Measurements from ENCODE around the gene ATP6V0A1.
"Not testable (repeated sequence)": the region's sequence is repeated elsewhere in the genome, so short reads cannot be mapped to it uniquely, and the experiment has no call there.

Gene ATP6V0A1

DNA sequence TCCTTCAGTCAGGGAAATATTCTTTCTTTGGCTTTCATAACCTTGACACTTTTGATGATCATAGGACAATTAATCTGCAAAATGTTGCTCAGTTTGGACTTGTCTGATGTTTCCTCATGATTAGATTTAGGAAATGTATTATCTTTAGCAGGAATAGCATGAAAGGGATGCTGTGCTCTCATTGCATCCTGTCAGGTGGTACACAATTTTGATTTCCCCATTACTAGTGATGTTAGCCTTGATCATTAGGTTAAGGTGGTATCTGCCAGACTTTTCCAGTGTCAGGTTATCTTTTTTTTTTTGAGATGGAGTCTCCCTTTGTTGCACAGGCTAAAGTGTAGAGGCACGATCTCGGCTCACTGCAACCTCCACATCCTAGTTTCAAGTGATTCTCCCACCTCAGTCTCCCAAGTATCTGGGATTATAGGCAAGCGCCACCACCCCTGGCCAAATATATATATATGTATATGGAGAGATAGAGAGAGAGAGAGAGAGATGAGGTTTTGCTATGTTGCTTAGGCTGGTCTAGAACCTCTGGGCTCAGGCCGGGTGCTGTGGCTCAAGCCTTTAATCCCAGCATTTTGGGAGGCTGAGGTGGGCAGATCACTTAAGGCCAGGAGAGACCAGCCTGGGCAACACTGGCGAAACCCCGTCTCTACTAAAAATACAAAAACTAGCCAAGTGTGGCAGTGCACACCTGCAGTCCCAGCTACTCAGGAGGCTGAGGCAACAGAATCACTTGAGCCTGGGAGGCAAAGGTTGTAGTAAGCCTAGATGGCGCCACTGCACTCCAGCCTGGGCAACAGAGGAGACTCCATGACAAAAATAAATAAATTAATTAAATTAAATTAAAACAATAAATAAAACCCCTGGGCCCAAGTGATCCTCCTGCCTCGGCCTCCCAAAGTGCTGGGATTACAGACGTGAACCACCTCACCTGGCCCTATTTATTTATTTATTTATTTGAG, 19.8 kb upstream of the ATP6V0A1 start:
- no peaks in the 10 kb centered on the region for H3K9me3 ChIP-seq (ENCODE audit: control extremely low read depth in 1 of 5, control insufficient read depth in 4 of 5, insufficient read depth in 2 of 5, low read depth in 1 of 5, low read length in 4 of 5)
- POLR2A ChIA-PET = no interaction called here
- no peak overlapping the region for H3K27ac ChIP-seq (ENCODE audit: insufficient read depth in 1 of 2, low read depth in 1 of 2, low read length in 2 of 2, poor library complexity in 1 of 2, severe bottlenecking in 2 of 2)
- WGBS (ENCODE audit: insufficient coverage) = 67% methylated on average over 2 of the region's 9 CpGs
- H3K36me3 ChIP-seq (ENCODE audit: control insufficient read depth in 4 of 4, insufficient read depth in 4 of 4, low read length in 3 of 4) = no peaks in the 10 kb centered on the region
- peaks cover 0 to 18% (median 4%) of the 10 kb centered on the region in 4 experiments for H3K4me1 ChIP-seq (ENCODE audit: control extremely low read depth in 1 of 4, control insufficient read depth in 4 of 4, insufficient read depth in 4 of 4, low read length in 3 of 4)
- H3K27me3 ChIP-seq (replicated peaks in 2 of 5; ENCODE audit: control insufficient read depth in 4 of 5, insufficient read depth in 5 of 5, low read length in 4 of 5) = no peaks in the 10 kb centered on the region
- H3K4me3 ChIP-seq (ENCODE audit: control insufficient read depth in 1 of 7, extremely low read depth in 1 of 7, insufficient read depth in 4 of 7, low read depth in 2 of 7, low read length in 6 of 7) = no peak overlapping the region
- CTCF ChIA-PET = interaction anchor here (0.6 to 6.0 kb wide), 12 partner anchors 7 to 74 kb away, joined by 3 to 40 read pairs (median 4); partner anchors contain the start of gene CAVIN1
- peak in 2 of 3 donors; percentile 62 to 64 for DNase-seq

DNA sequence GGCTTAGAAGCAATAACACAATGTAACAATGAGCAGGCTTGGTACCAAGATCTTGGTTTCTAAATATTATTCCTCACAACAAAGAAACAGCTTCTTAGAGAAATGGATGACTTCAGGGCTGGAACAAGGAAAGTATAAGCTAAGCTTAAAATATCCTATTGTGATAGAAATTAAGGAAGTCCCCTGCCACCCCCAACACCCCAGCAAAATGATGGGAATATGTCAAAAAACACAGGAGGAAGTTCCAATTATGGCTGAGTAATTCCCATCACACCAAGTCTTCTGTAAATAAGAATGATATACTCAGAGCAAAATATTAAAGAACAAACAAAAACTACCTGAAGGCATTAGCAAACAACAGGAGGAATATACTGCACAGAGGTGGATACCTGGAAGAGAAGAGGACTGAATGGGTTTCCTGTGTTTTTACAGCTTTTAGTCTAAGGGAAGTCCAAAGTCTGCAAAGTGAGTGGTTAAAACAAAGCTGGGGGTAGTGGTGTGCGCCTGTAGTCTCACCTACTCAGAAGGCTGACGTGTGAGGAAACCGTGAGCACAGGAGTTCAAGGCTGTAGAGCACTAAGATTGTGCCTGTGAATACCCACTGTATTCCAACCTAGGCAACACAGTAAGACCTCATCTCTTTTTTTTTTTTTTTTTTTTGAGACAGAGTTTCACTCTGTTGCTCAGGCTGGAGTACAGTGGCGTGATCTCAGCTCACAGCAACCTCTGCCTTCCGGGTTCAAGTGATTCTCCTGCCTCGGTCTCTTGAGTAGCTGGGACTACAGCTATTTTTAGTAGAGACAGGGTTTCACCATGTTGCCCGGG, 17.1 kb upstream of the ATP6V0A1 start:
- H3K27ac ChIP-seq (ENCODE audit: insufficient read depth in 1 of 2, low read depth in 1 of 2, low read length in 2 of 2, poor library complexity in 1 of 2, severe bottlenecking in 2 of 2) = no peak overlapping the region
- H3K36me3 ChIP-seq (ENCODE audit: control insufficient read depth in 4 of 4, insufficient read depth in 4 of 4, low read length in 3 of 4) = no peaks in the 10 kb centered on the region
- CTCF ChIA-PET = interaction anchor here (0.7 to 6.0 kb wide), 16 partner anchors 10 to 111 kb away, joined by 3 to 40 read pairs (median 4); partner anchors contain the start of gene CAVIN1
- DNase-seq = no peak
- no peak overlapping the region for H3K4me3 ChIP-seq (ENCODE audit: control insufficient read depth in 1 of 7, extremely low read depth in 1 of 7, insufficient read depth in 4 of 7, low read depth in 2 of 7, low read length in 6 of 7)
- H3K27me3 ChIP-seq (replicated peaks in 2 of 5; ENCODE audit: control insufficient read depth in 4 of 5, insufficient read depth in 5 of 5, low read length in 4 of 5) = no peaks in the 10 kb centered on the region
- WGBS (ENCODE audit: insufficient coverage) = 86% methylated on average over 5 of the region's 7 CpGs
- POLR2A ChIA-PET = no interaction called here
- peaks cover 0 to 18% (median 4%) of the 10 kb centered on the region in 4 experiments for H3K4me1 ChIP-seq (ENCODE audit: control extremely low read depth in 1 of 4, control insufficient read depth in 4 of 4, insufficient read depth in 4 of 4, low read length in 3 of 4)
- no peaks in the 10 kb centered on the region for H3K9me3 ChIP-seq (ENCODE audit: control extremely low read depth in 1 of 5, control insufficient read depth in 4 of 5, insufficient read depth in 2 of 5, low read depth in 1 of 5, low read length in 4 of 5)

DNA sequence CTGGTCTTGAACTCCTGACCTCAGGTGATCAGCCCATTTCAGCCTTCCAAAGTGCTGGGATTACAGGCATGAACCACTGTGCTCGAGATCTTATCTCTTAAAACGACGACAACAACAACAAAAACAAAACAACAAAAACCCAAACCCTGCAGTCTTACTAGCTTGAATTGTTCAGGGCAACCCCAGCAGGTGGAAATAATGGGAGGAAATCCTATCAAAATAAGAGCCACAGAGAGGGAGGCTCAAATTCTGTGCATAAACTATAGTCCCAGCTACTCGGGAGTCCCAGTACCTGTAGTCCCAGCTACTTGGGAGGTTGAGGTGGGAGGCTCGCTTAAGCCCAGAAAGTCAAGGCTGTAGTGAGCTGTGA, 16.5 kb upstream of the ATP6V0A1 start:
- no CpG with 5 or more reads among the region's 5 CpGs for WGBS (ENCODE audit: insufficient coverage)

DNA sequence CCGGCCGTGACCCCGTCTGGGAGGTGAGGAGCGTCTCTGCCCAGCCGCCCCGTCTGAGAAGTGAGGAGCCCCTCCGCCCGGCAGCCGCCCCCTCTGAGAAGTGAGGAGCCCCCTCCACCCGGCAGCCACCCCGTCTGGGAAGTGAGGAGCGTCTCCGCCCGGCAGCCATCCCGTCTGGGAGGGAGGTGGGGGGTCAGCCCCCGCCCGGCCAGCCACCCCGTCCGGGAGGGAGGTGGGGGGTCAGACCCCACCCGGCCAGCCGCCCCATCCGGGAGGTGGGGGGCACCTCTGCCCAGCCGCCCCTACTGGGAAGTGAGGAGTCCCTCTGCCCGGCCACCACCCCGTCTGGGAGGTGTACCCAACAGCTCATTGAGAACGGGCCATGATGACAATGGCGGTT, 9.5 kb upstream of the ATP6V0A1 start:
- CTCF ChIA-PET, POLR2A ChIA-PET: not testable (repeated sequence)
- WGBS (ENCODE audit: insufficient coverage) = 95% methylated on average over 6 of the region's 27 CpGs

More for the DNA sequence above, 16.5 kb upstream of the ATP6V0A1 start:
- ChIA-PET POLR2A (no interaction called here), CTCF (interaction anchor here (0.8 to 6.0 kb wide), 10 partner anchors 11 to 85 kb away, joined by 3 to 40 read pairs (median 6); partner anchors contain the start of gene CAVIN1)
- Histone ChIP-seq H3K4me1 (ENCODE audit: control extremely low read depth in 1 of 4, control insufficient read depth in 4 of 4, insufficient read depth in 4 of 4, low read length in 3 of 4) (peaks cover 0 to 18% (median 4%) of the 10 kb centered on the region in 4 experiments), H3K27me3 (replicated peaks in 2 of 5; ENCODE audit: control insufficient read depth in 4 of 5, insufficient read depth in 5 of 5, low read length in 4 of 5) (no peaks in the 10 kb centered on the region), H3K27ac (ENCODE audit: insufficient read depth in 1 of 2, low read depth in 1 of 2, low read length in 2 of 2, poor library complexity in 1 of 2, severe bottlenecking in 2 of 2) (no peak overlapping the region), H3K9me3 (ENCODE audit: control extremely low read depth in 1 of 5, control insufficient read depth in 4 of 5, insufficient read depth in 2 of 5, low read depth in 1 of 5, low read length in 4 of 5) (no peaks in the 10 kb centered on the region), H3K36me3 (ENCODE audit: control insufficient read depth in 4 of 4, insufficient read depth in 4 of 4, low read length in 3 of 4) (no peaks in the 10 kb centered on the region), H3K4me3 (ENCODE audit: control insufficient read depth in 1 of 7, extremely low read depth in 1 of 7, insufficient read depth in 4 of 7, low read depth in 2 of 7, low read length in 6 of 7) (no peak overlapping the region)
- no peak for DNase-seq

DNA sequence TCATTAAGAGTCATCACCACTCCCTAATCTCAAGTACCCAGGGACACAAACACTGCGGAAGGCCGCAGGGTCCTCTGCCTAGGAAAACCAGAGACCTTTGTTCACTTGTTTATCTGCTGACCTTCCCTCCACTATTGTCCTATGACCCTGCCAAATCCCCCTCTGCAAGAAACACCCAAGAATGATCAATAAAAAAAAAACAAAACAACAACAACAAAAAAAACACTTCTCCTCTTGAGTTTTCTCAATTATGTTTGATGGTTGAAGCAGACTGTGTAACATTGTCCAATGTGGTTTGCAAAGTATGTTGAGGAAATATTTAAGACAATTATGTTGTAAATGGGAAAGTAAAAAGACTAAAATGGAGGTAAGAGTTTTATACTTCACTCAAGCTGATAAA, 8.8 kb upstream of the ATP6V0A1 start:
- H3K27ac ChIP-seq (ENCODE audit: insufficient read depth in 1 of 2, low read depth in 1 of 2, low read length in 2 of 2, poor library complexity in 1 of 2, severe bottlenecking in 2 of 2); DNase-seq; H3K36me3 ChIP-seq (ENCODE audit: control insufficient read depth in 4 of 4, insufficient read depth in 4 of 4, low read length in 3 of 4); POLR2A ChIA-PET; H3K27me3 ChIP-seq (replicated peaks in 2 of 5; ENCODE audit: control insufficient read depth in 4 of 5, insufficient read depth in 5 of 5, low read length in 4 of 5); CTCF ChIA-PET; H3K9me3 ChIP-seq (ENCODE audit: control extremely low read depth in 1 of 5, control insufficient read depth in 4 of 5, insufficient read depth in 2 of 5, low read depth in 1 of 5, low read length in 4 of 5); H3K4me3 ChIP-seq (ENCODE audit: control insufficient read depth in 1 of 7, extremely low read depth in 1 of 7, insufficient read depth in 4 of 7, low read depth in 2 of 7, low read length in 6 of 7): not testable (repeated sequence)
- WGBS (ENCODE audit: insufficient coverage) = no CpG with 5 or more reads among the region's 2 CpGs
- peaks cover 9 to 27% (median 22%) of the 10 kb centered on the region in 4 experiments for H3K4me1 ChIP-seq (ENCODE audit: control extremely low read depth in 1 of 4, control insufficient read depth in 4 of 4, insufficient read depth in 4 of 4, low read length in 3 of 4)

More for the DNA sequence above, 9.5 kb upstream of the ATP6V0A1 start:
- not testable (repeated sequence) for H3K9me3 ChIP-seq (ENCODE audit: control extremely low read depth in 1 of 5, control insufficient read depth in 4 of 5, insufficient read depth in 2 of 5, low read depth in 1 of 5, low read length in 4 of 5); DNase-seq; H3K4me3 ChIP-seq (ENCODE audit: control insufficient read depth in 1 of 7, extremely low read depth in 1 of 7, insufficient read depth in 4 of 7, low read depth in 2 of 7, low read length in 6 of 7); H3K27me3 ChIP-seq (replicated peaks in 2 of 5; ENCODE audit: control insufficient read depth in 4 of 5, insufficient read depth in 5 of 5, low read length in 4 of 5); H3K27ac ChIP-seq (ENCODE audit: insufficient read depth in 1 of 2, low read depth in 1 of 2, low read length in 2 of 2, poor library complexity in 1 of 2, severe bottlenecking in 2 of 2); H3K36me3 ChIP-seq (ENCODE audit: control insufficient read depth in 4 of 4, insufficient read depth in 4 of 4, low read length in 3 of 4)
- peaks cover 8 to 20% (median 16%) of the 10 kb centered on the region in 4 experiments for H3K4me1 ChIP-seq (ENCODE audit: control extremely low read depth in 1 of 4, control insufficient read depth in 4 of 4, insufficient read depth in 4 of 4, low read length in 3 of 4)

DNA sequence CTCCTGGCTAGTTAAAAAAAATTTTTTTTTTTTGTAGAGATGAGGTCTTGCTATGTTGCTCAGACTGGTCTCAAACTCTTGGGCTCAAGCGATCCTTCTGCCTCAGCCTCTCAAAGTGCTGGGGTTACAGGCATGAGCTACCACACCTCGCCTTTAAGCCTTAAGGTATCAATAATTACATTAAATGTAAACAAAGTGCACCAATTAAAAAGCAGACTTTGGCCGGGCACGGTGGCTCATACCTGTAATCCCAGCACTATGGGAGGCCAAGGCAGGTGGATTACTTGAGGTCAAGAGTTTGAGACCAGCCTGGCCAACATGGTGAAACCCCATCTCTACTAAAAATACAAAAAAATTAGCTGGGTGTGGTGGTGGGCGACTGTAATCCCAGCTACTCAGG, 7.4 kb upstream of the ATP6V0A1 start:
- H3K27ac ChIP-seq (ENCODE audit: insufficient read depth in 1 of 2, low read depth in 1 of 2, low read length in 2 of 2, poor library complexity in 1 of 2, severe bottlenecking in 2 of 2); H3K36me3 ChIP-seq (ENCODE audit: control insufficient read depth in 4 of 4, insufficient read depth in 4 of 4, low read length in 3 of 4); H3K27me3 ChIP-seq (replicated peaks in 2 of 5; ENCODE audit: control insufficient read depth in 4 of 5, insufficient read depth in 5 of 5, low read length in 4 of 5); POLR2A ChIA-PET; DNase-seq; H3K9me3 ChIP-seq (ENCODE audit: control extremely low read depth in 1 of 5, control insufficient read depth in 4 of 5, insufficient read depth in 2 of 5, low read depth in 1 of 5, low read length in 4 of 5); H3K4me3 ChIP-seq (ENCODE audit: control insufficient read depth in 1 of 7, extremely low read depth in 1 of 7, insufficient read depth in 4 of 7, low read depth in 2 of 7, low read length in 6 of 7): not testable (repeated sequence)
- peaks cover 13 to 41% (median 34%) of the 10 kb centered on the region in 4 experiments for H3K4me1 ChIP-seq (ENCODE audit: control extremely low read depth in 1 of 4, control insufficient read depth in 4 of 4, insufficient read depth in 4 of 4, low read length in 3 of 4)
- CTCF ChIA-PET = interaction anchor here (1.5 to 3.5 kb wide), 2 partner anchors 8 to 11 kb away, joined by 3 to 9 read pairs; no protein-coding TSS in a partner anchor
- 17% methylated on average over 1 of the region's 5 CpGs for WGBS (ENCODE audit: insufficient coverage)

Measured in common myeloid progenitor, CD34-positive (primary cell).